Spleen (tissue), 7 donors: ENCODE data around the gene CERS3.

Experiments
- POLR2A ChIP-seq, 3 donors: fragments of 450-650 bp; IDR thresholded peaks; one replicate each; pipeline ENCODE4 v1.5.1; 2017; ENCODE audit warnings: antibody characterized with exemption in 3 of 3, mild to moderate bottlenecking in 1 of 3
- TF ChIP-seq, protein P1 (sequence below), 11 experiments: fragments of 200-600 bp in 7 of 11; fragments of 450-650 bp in 4 of 11; sonication (generic) in 4 of 11; IDR thresholded peaks in 8 of 11; conservative IDR thresholded peaks in 3 of 11; 1 replicate in 7 of 11; 2 replicates in 4 of 11; pipeline versions ENCODE4 v1.4.0 to v1.8.0; 2016 to 2021; ENCODE audit warnings: antibody characterized with exemption in 11 of 11, inconsistent platforms in 4 of 11, mild to moderate bottlenecking in 1 of 11
- donor health status: DM: no; HTN: no; CAD: no; lungs with moderate emphysema.
- donor health status: DM: no; HTN: no; CAD: no.
- donor health status: DM: no; HTN: no; CAD: no.

DNA sequence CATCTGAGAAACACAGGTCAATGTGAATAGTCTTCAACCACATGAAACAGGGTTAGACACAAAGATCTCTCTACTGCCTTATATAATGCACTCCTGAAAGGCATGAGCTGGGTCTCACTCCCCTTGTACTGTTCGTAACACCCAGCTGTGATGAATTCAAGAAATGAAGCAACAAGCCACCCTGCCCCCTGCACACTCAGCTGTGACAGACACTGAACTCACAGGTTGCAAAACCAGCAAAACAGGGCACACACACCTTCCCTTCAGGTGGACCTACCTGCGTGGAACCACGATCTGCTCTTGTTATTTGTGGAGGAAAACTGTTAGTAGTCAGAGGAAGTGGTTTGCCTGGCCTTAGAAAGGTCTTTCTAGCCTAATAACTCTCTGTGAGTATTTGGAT is 64.5 kb downstream of the CERS3 start:
- TF ChIP-seq POLR2A (IDR thresholded peaks at IDR 0.05) = no peak
- TF ChIP-seq, protein P1, sequence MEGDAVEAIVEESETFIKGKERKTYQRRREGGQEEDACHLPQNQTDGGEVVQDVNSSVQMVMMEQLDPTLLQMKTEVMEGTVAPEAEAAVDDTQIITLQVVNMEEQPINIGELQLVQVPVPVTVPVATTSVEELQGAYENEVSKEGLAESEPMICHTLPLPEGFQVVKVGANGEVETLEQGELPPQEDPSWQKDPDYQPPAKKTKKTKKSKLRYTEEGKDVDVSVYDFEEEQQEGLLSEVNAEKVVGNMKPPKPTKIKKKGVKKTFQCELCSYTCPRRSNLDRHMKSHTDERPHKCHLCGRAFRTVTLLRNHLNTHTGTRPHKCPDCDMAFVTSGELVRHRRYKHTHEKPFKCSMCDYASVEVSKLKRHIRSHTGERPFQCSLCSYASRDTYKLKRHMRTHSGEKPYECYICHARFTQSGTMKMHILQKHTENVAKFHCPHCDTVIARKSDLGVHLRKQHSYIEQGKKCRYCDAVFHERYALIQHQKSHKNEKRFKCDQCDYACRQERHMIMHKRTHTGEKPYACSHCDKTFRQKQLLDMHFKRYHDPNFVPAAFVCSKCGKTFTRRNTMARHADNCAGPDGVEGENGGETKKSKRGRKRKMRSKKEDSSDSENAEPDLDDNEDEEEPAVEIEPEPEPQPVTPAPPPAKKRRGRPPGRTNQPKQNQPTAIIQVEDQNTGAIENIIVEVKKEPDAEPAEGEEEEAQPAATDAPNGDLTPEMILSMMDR (IDR thresholded peaks at IDR 0.05 in 8 of 11, conservative IDR thresholded peaks at IDR 0.05 in 3 of 11) = no peak
